Measurements from ENCODE around the gene TSNAXIP1. TPM values are rescaled to one million over a fixed set of nuclear protein-coding genes. Genes with fewer than 3 reads are reported as not detected.

The TSNAXIP1 gene
- total and polyA plus RNA-seq, 2 experiments from 2014 or later = 3.1 to 5.8 TPM

DNA sequence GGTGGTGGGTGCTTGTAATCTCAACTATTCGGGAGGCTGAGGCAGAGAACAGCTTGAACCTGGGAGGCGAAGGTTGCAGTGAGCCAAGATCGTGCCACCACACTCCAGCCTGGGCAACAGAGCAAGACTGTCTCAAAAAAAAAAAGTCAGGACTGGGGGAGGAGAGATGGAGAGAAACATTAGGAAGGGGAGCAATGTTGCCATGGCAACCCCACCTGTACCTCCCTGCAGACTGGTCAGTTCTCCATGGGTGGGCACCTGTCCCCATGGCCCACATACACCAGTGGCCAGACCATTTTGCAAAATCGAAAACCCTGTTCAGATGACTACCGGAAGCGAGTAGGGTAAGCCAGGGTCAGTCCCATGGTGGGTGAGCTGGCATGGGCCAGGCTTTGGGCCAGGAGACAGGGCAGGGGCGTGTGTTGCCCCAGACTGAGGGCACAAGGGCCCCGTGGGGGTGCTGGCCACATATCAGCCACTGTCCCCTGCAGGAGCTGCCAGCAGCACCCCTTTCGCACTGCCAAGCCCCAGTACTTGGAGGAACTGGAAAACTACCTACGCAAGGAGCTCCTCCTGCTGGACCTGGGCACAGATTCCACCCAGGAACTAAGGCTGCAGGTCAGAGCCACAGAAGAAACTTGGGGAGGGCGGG, 14.0 kb downstream of the TSNAXIP1 start:
- 96% methylated on average over 11 of the region's 11 CpGs for WGBS (ENCODE audit: low lambda C conversion rate, missing lambda C conversion rate)
- Histone ChIP-seq H3K27ac (no peak overlapping the region), H3K4me3 (no peak overlapping the region), H3K36me3 (replicated peaks; ENCODE audit: insufficient read depth, low read depth) (no peaks in the 10 kb centered on the region), H3K27me3 (no peaks in the 10 kb centered on the region), H3K9me2 (replicated peaks; ENCODE audit: insufficient read depth) (no peaks in the 10 kb centered on the region), H3K4me2 (no peak overlapping the region), H4K20me1 (ENCODE audit: insufficient read depth, poor library complexity, severe bottlenecking) (no peaks in the 10 kb centered on the region), H3K9me3 (ENCODE audit: low read depth) (no peaks in the 10 kb centered on the region), H3K79me2 (no peaks in the 10 kb centered on the region), H3K4me1 (ENCODE audit: insufficient read depth) (no peaks in the 10 kb centered on the region), H2AFZ (no peak overlapping the region)
- DNase-seq (ENCODE audit: low spot score) = no peak
- TF ChIP-seq, protein P1, sequence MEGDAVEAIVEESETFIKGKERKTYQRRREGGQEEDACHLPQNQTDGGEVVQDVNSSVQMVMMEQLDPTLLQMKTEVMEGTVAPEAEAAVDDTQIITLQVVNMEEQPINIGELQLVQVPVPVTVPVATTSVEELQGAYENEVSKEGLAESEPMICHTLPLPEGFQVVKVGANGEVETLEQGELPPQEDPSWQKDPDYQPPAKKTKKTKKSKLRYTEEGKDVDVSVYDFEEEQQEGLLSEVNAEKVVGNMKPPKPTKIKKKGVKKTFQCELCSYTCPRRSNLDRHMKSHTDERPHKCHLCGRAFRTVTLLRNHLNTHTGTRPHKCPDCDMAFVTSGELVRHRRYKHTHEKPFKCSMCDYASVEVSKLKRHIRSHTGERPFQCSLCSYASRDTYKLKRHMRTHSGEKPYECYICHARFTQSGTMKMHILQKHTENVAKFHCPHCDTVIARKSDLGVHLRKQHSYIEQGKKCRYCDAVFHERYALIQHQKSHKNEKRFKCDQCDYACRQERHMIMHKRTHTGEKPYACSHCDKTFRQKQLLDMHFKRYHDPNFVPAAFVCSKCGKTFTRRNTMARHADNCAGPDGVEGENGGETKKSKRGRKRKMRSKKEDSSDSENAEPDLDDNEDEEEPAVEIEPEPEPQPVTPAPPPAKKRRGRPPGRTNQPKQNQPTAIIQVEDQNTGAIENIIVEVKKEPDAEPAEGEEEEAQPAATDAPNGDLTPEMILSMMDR (IDR thresholded peaks at IDR 0.05; ENCODE audit: poor library complexity) = no peak
- TF ChIP-seq EZH2 (IDR thresholded peaks at IDR 0.05; ENCODE audit: borderline replicate concordance) (no peak), EZH2phosphoT487 (IDR thresholded peaks at IDR 0.05; ENCODE audit: low read depth, severe bottlenecking, unreplicated experiment) (no peak)

DNA sequence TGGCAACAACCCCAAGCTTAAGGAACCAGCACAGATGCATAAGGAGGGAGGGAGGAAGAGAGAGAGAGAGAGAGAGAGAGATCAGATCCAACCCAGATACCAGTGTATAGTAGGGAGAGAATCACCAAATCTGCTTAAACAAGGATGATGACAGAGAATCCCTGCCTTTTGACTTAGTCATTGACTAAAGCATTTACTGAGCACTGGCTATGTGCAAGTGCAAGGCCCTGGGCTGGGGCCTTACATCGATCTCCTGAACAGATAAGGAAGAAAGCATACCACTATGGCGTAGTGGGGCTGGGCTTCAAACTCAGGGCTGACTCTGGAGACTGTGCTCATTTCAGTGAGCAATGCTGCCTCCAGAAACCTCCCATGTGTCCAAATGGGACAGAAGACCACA, 15.8 kb downstream of the TSNAXIP1 start:
- Histone ChIP-seq H2AFZ (no peak overlapping the region), H3K4me2 (no peak overlapping the region), H3K9me3 (ENCODE audit: low read depth) (no peaks in the 10 kb centered on the region), H3K4me3 (no peak overlapping the region), H3K27me3 (no peaks in the 10 kb centered on the region), H3K36me3 (replicated peaks; ENCODE audit: insufficient read depth, low read depth) (no peaks in the 10 kb centered on the region), H3K27ac (no peak overlapping the region), H3K9me2 (replicated peaks; ENCODE audit: insufficient read depth) (no peaks in the 10 kb centered on the region), H3K4me1 (ENCODE audit: insufficient read depth) (no peaks in the 10 kb centered on the region), H3K79me2 (no peaks in the 10 kb centered on the region), H4K20me1 (ENCODE audit: insufficient read depth, poor library complexity, severe bottlenecking) (no peaks in the 10 kb centered on the region)
- WGBS (ENCODE audit: low lambda C conversion rate, missing lambda C conversion rate) = 78% methylated on average over 2 of the region's 2 CpGs
- TF ChIP-seq, protein P1 (IDR thresholded peaks at IDR 0.05; ENCODE audit: poor library complexity) = no peak
- TF ChIP-seq EZH2phosphoT487 (IDR thresholded peaks at IDR 0.05; ENCODE audit: low read depth, severe bottlenecking, unreplicated experiment) = no peak
- TF ChIP-seq EZH2 (IDR thresholded peaks at IDR 0.05; ENCODE audit: borderline replicate concordance) = no peak
- no peak for DNase-seq (ENCODE audit: low spot score)

DNA sequence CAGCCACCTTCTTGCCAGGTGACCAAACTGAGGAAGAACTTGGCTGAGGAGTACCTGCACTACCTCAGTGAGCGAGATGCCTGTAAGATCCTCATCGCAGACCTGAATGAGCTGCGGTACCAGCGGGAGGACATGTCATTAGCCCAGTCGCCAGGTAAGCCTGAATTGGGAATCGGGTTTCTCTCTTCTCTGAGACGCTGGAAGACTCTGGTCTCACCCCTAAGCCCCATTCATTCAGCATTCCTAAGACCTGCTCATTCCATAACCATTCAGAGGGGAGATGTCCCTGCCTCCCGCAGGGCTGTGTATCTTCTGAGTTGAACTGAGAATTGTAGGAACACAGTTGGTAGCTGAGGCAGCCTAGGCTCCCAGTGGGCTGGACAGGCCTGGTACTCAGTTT, 18.4 kb downstream of the TSNAXIP1 start:
- Histone ChIP-seq H3K4me3 (no peak overlapping the region), H3K79me2 (no peaks in the 10 kb centered on the region), H3K4me1 (ENCODE audit: insufficient read depth) (no peaks in the 10 kb centered on the region), H3K9me2 (replicated peaks; ENCODE audit: insufficient read depth) (no peaks in the 10 kb centered on the region), H3K27ac (no peak overlapping the region), H3K27me3 (no peaks in the 10 kb centered on the region), H3K36me3 (replicated peaks; ENCODE audit: insufficient read depth, low read depth) (no peaks in the 10 kb centered on the region), H2AFZ (no peak overlapping the region), H3K9me3 (ENCODE audit: low read depth) (no peaks in the 10 kb centered on the region), H3K4me2 (no peak overlapping the region), H4K20me1 (ENCODE audit: insufficient read depth, poor library complexity, severe bottlenecking) (no peaks in the 10 kb centered on the region)
- TF ChIP-seq EZH2 (IDR thresholded peaks at IDR 0.05; ENCODE audit: borderline replicate concordance) (no peak), EZH2phosphoT487 (IDR thresholded peaks at IDR 0.05; ENCODE audit: low read depth, severe bottlenecking, unreplicated experiment) (no peak)
- TF ChIP-seq, protein P1 (IDR thresholded peaks at IDR 0.05; ENCODE audit: poor library complexity) = no peak
- WGBS (ENCODE audit: low lambda C conversion rate, missing lambda C conversion rate) = 85% methylated on average over 8 of the region's 8 CpGs
- no peak for DNase-seq (ENCODE audit: low spot score)
